SU-DHL-6 (cell line): Measurements from ENCODE around the gene MCF2L2.

Source experiments
- EZH2phosphoT487 ChIP-seq: fragments of 200-600 bp; sonication (generic), shearing (Covaris generic); conservative IDR thresholded peaks from 2 replicates; pipeline ENCODE4 v1.6.1; 2018; ENCODE audit warnings: mild to moderate bottlenecking, antibody characterized with exemption, low read length, moderate library complexity, mixed read lengths
- TF ChIP-seq, protein P1 (sequence below): fragments of 200-600 bp; sonication (generic); IDR thresholded peaks from one replicate; pipeline ENCODE4 v1.5.1; 2017; ENCODE audit warnings: antibody characterized with exemption, mild to moderate bottlenecking, low read length, moderate library complexity; ENCODE audit not compliant: insufficient read depth, poor library complexity, severe bottlenecking

DNA sequence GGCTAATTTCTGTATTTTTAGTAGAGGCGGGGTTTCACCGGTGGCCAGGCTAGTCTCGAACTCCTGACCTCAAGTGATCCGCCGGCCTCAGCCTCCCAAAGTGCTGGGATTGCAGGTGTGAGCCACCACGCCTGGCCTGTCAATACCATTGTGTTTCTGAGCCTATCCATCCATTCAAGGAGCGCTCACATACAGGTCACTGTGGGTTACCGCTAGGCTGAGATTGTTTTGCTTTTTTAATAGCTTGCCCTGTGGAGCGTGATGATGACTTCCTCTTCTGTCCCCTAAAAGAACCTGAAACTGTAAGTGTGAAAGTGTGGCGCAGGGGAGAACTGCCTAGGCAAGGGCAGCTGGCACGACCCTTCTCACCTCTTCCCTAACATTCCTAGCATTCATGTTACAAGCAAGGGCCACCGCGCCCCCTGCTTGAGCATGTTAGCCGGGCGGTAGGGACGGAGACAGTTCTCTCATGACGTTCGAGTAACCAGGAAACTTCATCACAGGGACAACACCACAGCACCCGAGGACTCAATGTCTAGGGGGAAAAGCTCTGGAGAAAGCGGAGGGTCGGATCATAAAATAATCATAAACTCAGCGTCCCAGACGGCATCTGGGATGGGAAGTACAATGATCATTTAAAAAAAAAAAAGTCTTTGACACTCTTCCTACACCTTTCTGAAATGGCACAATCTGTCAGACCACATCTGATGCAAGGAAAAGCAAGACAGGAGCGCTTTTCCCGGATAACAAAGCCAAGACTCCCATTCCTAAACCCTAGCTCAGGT is 266.7 kb downstream of the MCF2L2 start:
- TF ChIP-seq, protein P1, sequence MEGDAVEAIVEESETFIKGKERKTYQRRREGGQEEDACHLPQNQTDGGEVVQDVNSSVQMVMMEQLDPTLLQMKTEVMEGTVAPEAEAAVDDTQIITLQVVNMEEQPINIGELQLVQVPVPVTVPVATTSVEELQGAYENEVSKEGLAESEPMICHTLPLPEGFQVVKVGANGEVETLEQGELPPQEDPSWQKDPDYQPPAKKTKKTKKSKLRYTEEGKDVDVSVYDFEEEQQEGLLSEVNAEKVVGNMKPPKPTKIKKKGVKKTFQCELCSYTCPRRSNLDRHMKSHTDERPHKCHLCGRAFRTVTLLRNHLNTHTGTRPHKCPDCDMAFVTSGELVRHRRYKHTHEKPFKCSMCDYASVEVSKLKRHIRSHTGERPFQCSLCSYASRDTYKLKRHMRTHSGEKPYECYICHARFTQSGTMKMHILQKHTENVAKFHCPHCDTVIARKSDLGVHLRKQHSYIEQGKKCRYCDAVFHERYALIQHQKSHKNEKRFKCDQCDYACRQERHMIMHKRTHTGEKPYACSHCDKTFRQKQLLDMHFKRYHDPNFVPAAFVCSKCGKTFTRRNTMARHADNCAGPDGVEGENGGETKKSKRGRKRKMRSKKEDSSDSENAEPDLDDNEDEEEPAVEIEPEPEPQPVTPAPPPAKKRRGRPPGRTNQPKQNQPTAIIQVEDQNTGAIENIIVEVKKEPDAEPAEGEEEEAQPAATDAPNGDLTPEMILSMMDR = no peak
- no peak for TF ChIP-seq EZH2phosphoT487
